Measurements from ENCODE around the gene GPT2.

DNA sequence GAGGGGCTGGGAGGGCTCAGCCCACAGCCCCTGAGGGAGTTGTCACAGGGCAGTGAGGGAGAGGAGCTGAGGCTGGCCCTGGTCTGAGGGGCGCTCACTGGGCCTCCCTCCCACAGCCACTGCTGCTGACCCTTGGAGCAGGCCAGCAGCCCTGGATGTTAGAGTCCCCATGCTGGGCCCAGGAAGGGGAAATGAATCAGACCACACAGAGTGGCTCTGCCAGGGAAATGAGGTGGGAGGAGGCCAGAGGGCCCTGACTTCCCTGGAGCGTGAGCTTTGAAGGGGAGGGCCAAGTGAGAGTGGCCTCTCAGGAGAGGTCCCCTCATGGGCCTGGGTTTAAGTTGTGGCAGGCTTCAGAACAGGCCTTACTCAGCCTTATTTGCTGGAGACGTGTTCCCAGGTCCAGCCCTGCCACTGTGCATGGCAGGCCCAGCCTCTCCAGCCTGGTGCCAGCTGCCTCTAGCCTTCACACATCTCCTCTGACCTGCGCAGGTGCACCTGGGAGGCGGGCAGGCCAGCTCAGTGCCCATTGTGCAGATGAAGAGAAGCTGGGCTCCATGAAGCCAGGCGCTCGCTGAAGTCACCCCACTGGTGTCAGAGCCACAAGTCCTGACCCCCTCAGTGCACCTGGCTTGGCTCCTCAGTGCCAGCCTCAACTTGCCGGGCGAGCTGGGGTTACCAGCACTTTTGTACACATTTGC is 15.4 kb downstream of the GPT2 start:
- TF ChIP-seq EZH2 (IDR thresholded peaks at IDR 0.05; ENCODE audit: borderline replicate concordance, low read depth, low read length, severe bottlenecking): no peak
- TF ChIP-seq, protein P1, sequence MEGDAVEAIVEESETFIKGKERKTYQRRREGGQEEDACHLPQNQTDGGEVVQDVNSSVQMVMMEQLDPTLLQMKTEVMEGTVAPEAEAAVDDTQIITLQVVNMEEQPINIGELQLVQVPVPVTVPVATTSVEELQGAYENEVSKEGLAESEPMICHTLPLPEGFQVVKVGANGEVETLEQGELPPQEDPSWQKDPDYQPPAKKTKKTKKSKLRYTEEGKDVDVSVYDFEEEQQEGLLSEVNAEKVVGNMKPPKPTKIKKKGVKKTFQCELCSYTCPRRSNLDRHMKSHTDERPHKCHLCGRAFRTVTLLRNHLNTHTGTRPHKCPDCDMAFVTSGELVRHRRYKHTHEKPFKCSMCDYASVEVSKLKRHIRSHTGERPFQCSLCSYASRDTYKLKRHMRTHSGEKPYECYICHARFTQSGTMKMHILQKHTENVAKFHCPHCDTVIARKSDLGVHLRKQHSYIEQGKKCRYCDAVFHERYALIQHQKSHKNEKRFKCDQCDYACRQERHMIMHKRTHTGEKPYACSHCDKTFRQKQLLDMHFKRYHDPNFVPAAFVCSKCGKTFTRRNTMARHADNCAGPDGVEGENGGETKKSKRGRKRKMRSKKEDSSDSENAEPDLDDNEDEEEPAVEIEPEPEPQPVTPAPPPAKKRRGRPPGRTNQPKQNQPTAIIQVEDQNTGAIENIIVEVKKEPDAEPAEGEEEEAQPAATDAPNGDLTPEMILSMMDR (IDR thresholded peaks at IDR 0.05; ENCODE audit: extremely low read depth in 1 of 2, insufficient read depth in 1 of 2, low read depth in 1 of 2, low read length in 2 of 2): no peak

All from endothelial cell of umbilical vein (primary cell).